Hepatocyte (in vitro differentiated cells): ENCODE results near the gene CDC20.

ENCODE experiments used
- CTCF ChIP-seq: fragments of 200-600 bp; sonication (generic); IDR thresholded peaks from 2 replicates; pipeline ENCODE4 v1.5.1; 2016; ENCODE audit warnings: antibody characterized with exemption, mild to moderate bottlenecking; ENCODE audit not compliant: poor library complexity
- EZH2 ChIP-seq: fragments of 200-600 bp; sonication (generic); IDR thresholded peaks from 2 replicates; pipeline ENCODE4 v1.6.1; 2016; ENCODE audit warnings: antibody characterized with exemption, mild to moderate bottlenecking, borderline replicate concordance

- no peak for TF ChIP-seq CTCF
- no peak for TF ChIP-seq EZH2
Observed at GRCh38 chr1:43351421-43352350, 7.1 kb upstream of the CDC20 start.
